CD8-positive, alpha-beta memory T cell (primary cell): ENCODE results near the gene SLC5A3. TPM values are rescaled to one million over a fixed set of nuclear protein-coding genes. Genes with fewer than 3 reads are reported as not detected.

Experiments
- CTCF ChIA-PET: fragments of 350-600 bp; sonication (Branson Sonifier 250); formaldehyde crosslinking; loops from one replicate; lab custom pipeline; 2021; ENCODE audit warnings: antibody characterized with exemption; lab: Charles Lee
- POLR2A ChIA-PET: fragments of 350-600 bp; sonication (Branson Sonifier 250); formaldehyde crosslinking; loops from one replicate; lab custom pipeline; 2021; ENCODE audit warnings: antibody characterized with exemption; lab: Charles Lee
- DNase-seq, 5 donors: peaks; one replicate each; pipeline versions ENCODE4 v3.0.0 to v3.0.0-alpha.2; 2020 to 2022; ENCODE audit warnings: mixed read lengths in 1 of 5
- H3K27ac ChIP-seq: one replicate; pipeline ENCODE4 v1.7.0; 2013; ENCODE audit warnings: low read depth, mild to moderate bottlenecking, low read length, moderate library complexity
- H3K27me3 ChIP-seq: 2 replicates; pipeline ENCODE4 v1.7.0; 2013; ENCODE audit warnings: low read length, mild to moderate bottlenecking; ENCODE audit not compliant: insufficient read depth, poor library complexity, severe bottlenecking
- H3K36me3 ChIP-seq: 2 replicates; pipeline ENCODE4 v1.7.0; 2013; ENCODE audit warnings: mild to moderate bottlenecking, low read length, moderate library complexity; ENCODE audit not compliant: insufficient read depth
- H3K4me1 ChIP-seq: 2 replicates; pipeline ENCODE4 v1.7.0; 2013; ENCODE audit warnings: mild to moderate bottlenecking, low read length, moderate library complexity; ENCODE audit not compliant: insufficient read depth
- H3K4me3 ChIP-seq: 2 replicates; pipeline ENCODE4 v1.7.0; 2013; ENCODE audit warnings: mild to moderate bottlenecking, low read length
- H3K9me3 ChIP-seq: 2 replicates; pipeline ENCODE4 v1.7.0; 2013; ENCODE audit warnings: mild to moderate bottlenecking, low read length
- H3K27ac Mint-ChIP-seq, 8 donors: one replicate each; pipeline ENCODE4 v1.8.0; 2020 to 2021; ENCODE audit warnings: mixed read lengths in 8 of 8, mild to moderate bottlenecking in 6 of 8, inconsistent platforms in 3 of 8, moderate library complexity in 3 of 8
- H3K27me3 Mint-ChIP-seq, 2 donors: one replicate each; pipeline ENCODE4 v1.8.0; 2020 to 2021; ENCODE audit warnings: mixed read lengths in 2 of 2, mild to moderate bottlenecking in 1 of 2, moderate library complexity in 1 of 2
- H3K36me3 Mint-ChIP-seq, 3 donors: one replicate each; pipeline ENCODE4 v1.8.0; 2020 to 2021; ENCODE audit warnings: mixed read lengths in 3 of 3, inconsistent platforms in 1 of 3, mild to moderate bottlenecking in 1 of 3
- H3K4me1 Mint-ChIP-seq, 3 donors: one replicate each; pipeline ENCODE4 v1.8.0; 2020 to 2021; ENCODE audit warnings: mixed read lengths in 3 of 3, inconsistent platforms in 1 of 3, mild to moderate bottlenecking in 1 of 3
- H3K4me3 Mint-ChIP-seq, 7 donors: one replicate each; pipeline ENCODE4 v1.8.0; 2020 to 2021; ENCODE audit warnings: mixed read lengths in 7 of 7, mild to moderate bottlenecking in 6 of 7, moderate library complexity in 4 of 7, inconsistent platforms in 2 of 7
- H3K9me3 Mint-ChIP-seq, 5 donors: one replicate each; pipeline ENCODE4 v1.8.0; 2020 to 2022; ENCODE audit warnings: mixed read lengths in 5 of 5, mild to moderate bottlenecking in 3 of 5, moderate library complexity in 2 of 5, inconsistent platforms in 1 of 5
- polyA plus RNA-seq: library from polyadenylated mRNA; unstranded; fragments of 300-500 nt; fragmentation: Illumina TruSeq; gene quantifications from one replicate; pipeline ENCODE4 v1.2.3, GENCODE V29; 2021
- total RNA-seq, 2 experiments: library from RNA; stranded (reverse); gene quantifications; one replicate each; pipeline ENCODE4 v1.2.3, GENCODE V29; 2021

The SLC5A3 gene
- total and polyA plus RNA-seq, 3 experiments from 2014 or later, result 1.4 to 23.8 (median 23.2) TPM

DNA sequence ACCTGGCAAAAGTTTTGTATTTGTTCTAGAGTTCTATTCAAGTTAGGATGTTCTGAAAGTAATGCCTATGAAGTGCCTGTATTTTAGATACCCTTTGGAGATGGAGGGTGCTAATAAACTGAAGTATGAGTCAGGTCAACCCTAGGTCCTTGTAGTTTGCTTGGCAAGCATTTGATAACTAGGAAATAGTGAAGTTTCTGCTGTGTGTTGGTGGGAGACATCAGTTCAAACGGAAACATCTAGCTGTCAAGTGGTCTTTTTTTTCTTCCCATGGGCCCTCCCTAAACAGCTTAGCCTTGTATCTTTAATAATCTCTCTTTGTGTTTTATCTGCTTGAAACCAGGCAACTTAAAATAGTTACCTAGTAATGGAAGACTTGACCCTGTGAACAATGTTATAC lies 4.5 kb downstream of the SLC5A3 start:
- H3K4me1 Mint-ChIP-seq, result peaks cover 0 to 88% (median 81%) of the 10 kb centered on the region in 3 donors
- Histone ChIP-seq H3K36me3 (no peaks in the 10 kb centered on the region), H3K27ac (no peak overlapping the region), H3K9me3 (no peaks in the 10 kb centered on the region), H3K27me3 (no peaks in the 10 kb centered on the region), H3K4me1 (peaks cover 81% of the 10 kb centered on the region), H3K4me3 (no peak overlapping the region)
- H3K27ac Mint-ChIP-seq, result peak overlapping the region in 6 of 8 donors; percentile 11 to 54 (median 28)
- POLR2A ChIA-PET, result no interaction called here
- CTCF ChIA-PET, result interaction anchor here (0.9 to 6.5 kb wide), 3 partner anchors 19 to 270 kb away, joined by 3 to 43 read pairs (median 3); no protein-coding TSS in a partner anchor
- H3K27me3 Mint-ChIP-seq, result peaks cover 0 to 3% of the 10 kb centered on the region in 2 donors
- DNase-seq, result no peak
- no peaks in the 10 kb centered on the region for H3K9me3 Mint-ChIP-seq
- peaks cover 0 to 53% (median 6%) of the 10 kb centered on the region in 3 donors for H3K36me3 Mint-ChIP-seq
- H3K4me3 Mint-ChIP-seq, result peak overlapping the region; percentile 4 to 74 (median 42)

DNA sequence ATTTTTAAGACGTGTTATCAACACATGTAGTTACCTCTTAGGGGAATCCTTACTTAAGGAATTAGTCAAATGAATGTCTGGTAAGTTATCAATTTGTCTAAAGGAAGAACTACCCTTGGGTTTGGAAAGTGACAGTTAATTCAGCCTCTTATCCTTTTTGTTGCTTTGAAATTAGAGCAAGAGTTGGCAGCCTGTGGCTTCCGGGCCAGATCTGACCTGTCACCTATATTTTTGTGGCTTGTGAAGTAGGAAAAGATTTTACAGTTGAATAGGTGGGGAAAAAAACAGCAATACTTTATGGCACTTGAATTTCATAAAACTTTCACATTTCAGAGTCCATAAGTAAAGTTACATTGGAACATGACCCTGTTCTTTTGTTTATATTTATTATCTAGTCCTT lies 5.5 kb downstream of the SLC5A3 start:
- ChIA-PET CTCF (interaction anchor here (0.8 to 6.5 kb wide), 2 partner anchors 155 to 269 kb away, joined by 3 to 43 read pairs; no protein-coding TSS in a partner anchor), POLR2A (no interaction called here)
- Histone ChIP-seq H3K27ac (no peak overlapping the region), H3K27me3 (no peaks in the 10 kb centered on the region), H3K9me3 (no peaks in the 10 kb centered on the region), H3K4me1 (peaks cover 91% of the 10 kb centered on the region), H3K36me3 (no peaks in the 10 kb centered on the region), H3K4me3 (no peak overlapping the region)
- Mint-ChIP-seq H3K9me3 (no peaks in the 10 kb centered on the region), H3K27me3 (peaks cover 0 to 3% of the 10 kb centered on the region in 2 donors), H3K4me3 (peak overlapping the region; percentile 18 to 74 (median 51)), H3K27ac (peak overlapping the region in 6 of 8 donors; percentile 14 to 74 (median 58)), H3K4me1 (peaks cover 0 to 98% (median 88%) of the 10 kb centered on the region in 3 donors), H3K36me3 (peaks cover 0 to 60% (median 10%) of the 10 kb centered on the region in 3 donors)
- peak in 2 of 5 donors; percentile 7 to 39 for DNase-seq

DNA sequence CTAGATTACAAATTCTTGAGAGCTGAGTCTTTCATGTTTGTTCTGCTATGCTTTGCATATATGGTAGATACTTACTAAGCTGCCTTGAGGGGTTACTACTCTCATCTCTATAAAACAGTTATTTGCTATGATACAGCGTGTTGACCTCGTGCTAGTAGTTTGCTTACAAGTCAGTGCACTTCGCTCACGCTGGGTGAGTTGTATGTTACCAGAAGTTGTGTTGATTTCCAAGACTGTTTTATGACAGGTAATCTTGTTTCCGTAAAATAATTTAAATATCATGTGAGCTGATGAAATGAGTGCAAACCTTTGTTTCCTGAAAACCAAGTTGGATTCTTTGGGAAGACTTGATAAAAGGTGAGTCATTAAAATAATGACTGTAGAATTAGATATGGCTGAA lies 7.3 kb downstream of the SLC5A3 start:
- CTCF ChIA-PET, result interaction anchor here (1.8 kb wide), 1 partner anchor 157 kb away, joined by 6 read pairs; no protein-coding TSS in a partner anchor
- peak overlapping the region in 2 of 7 donors; percentile 4 to 10 for H3K4me3 Mint-ChIP-seq

DNA sequence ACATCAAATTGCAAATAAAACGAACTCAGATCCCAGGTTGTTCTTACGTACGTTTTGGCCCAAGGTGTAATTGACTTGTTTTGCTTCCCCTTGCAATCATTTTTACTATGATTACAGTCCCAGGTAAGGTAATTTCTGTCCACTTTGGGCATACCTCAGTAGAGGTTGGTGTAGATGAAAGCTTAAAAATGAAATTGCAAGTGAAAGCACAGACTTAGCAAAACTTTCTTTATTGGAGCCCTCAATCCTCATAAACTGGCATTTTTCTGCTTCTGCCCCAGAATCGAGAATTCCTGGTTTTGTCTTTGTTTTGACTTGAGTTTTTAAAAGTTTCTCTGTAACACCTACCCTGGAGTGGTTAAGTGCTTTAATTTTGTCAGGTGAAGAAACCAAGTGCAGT lies 9.4 kb downstream of the SLC5A3 start:
- ChIA-PET CTCF (no interaction called here), POLR2A (no interaction called here)
- Histone ChIP-seq H3K27me3 (no peaks in the 10 kb centered on the region), H3K4me1 (peaks cover 86% of the 10 kb centered on the region), H3K9me3 (no peaks in the 10 kb centered on the region), H3K27ac (no peak overlapping the region), H3K4me3 (no peak overlapping the region), H3K36me3 (no peaks in the 10 kb centered on the region)
- Mint-ChIP-seq H3K9me3 (no peaks in the 10 kb centered on the region), H3K36me3 (peaks cover 0 to 48% (median 18%) of the 10 kb centered on the region in 3 donors), H3K4me3 (no peak overlapping the region), H3K27me3 (no peaks in the 10 kb centered on the region), H3K27ac (peak overlapping the region in 1 of 8 donors; percentile 19), H3K4me1 (peaks cover 0 to 76% (median 61%) of the 10 kb centered on the region in 3 donors)
- no peak for DNase-seq

More for the DNA sequence above, 7.3 kb downstream of the SLC5A3 start:
- Mint-ChIP-seq H3K27me3 (no peaks in the 10 kb centered on the region), H3K27ac (no peak overlapping the region), H3K4me1 (peaks cover 0 to 96% (median 81%) of the 10 kb centered on the region in 3 donors), H3K9me3 (no peaks in the 10 kb centered on the region), H3K36me3 (peaks cover 0 to 53% (median 16%) of the 10 kb centered on the region in 3 donors)
- Histone ChIP-seq H3K4me3 (no peak overlapping the region), H3K4me1 (peaks cover 86% of the 10 kb centered on the region), H3K36me3 (no peaks in the 10 kb centered on the region), H3K27ac (no peak overlapping the region), H3K27me3 (no peaks in the 10 kb centered on the region), H3K9me3 (no peaks in the 10 kb centered on the region)
- POLR2A ChIA-PET, result interaction anchor here (0.5 to 1.6 kb wide), 2 partner anchors 7 to 252 kb away, joined by 3 to 9 read pairs; partner anchors contain the start of genes MRPS6 and SLC5A3
- no peak for DNase-seq

DNA sequence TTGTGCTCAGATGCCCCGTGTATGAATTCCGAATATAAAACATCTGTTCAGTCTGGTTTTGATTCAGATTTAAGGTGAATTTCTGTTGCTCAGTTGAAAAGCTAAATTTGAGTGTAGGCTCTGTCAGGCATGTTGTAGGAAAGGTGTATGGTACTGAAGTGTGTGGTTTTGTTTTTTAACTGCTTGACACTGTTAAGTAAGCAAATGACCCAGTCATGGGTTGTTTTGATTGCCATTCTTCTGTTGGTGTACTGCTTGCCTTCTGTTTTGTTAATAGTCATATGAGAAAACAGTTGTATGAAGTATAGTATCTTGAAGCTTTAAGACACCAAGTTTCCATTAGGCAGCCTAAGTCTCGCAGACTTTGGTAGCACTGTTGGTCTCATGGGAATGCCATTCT lies 10.0 kb downstream of the SLC5A3 start:
- H3K9me3 ChIP-seq, result no peaks in the 10 kb centered on the region
- no peak overlapping the region for H3K4me3 ChIP-seq
- Mint-ChIP-seq H3K4me1 (peaks cover 0 to 70% (median 55%) of the 10 kb centered on the region in 3 donors), H3K36me3 (peaks cover 0 to 43% (median 18%) of the 10 kb centered on the region in 3 donors), H3K27ac (peak overlapping the region in 2 of 8 donors; percentile 2 to 14), H3K4me3 (peak overlapping the region in 1 of 7 donors; percentile 3), H3K9me3 (no peaks in the 10 kb centered on the region), H3K27me3 (no peaks in the 10 kb centered on the region)
- ChIA-PET POLR2A (no interaction called here), CTCF (no interaction called here)
- no peaks in the 10 kb centered on the region for H3K36me3 ChIP-seq
- H3K4me1 ChIP-seq, result peaks cover 86% of the 10 kb centered on the region
- DNase-seq, result no peak
- H3K27ac ChIP-seq, result no peak overlapping the region
- no peaks in the 10 kb centered on the region for H3K27me3 ChIP-seq

DNA sequence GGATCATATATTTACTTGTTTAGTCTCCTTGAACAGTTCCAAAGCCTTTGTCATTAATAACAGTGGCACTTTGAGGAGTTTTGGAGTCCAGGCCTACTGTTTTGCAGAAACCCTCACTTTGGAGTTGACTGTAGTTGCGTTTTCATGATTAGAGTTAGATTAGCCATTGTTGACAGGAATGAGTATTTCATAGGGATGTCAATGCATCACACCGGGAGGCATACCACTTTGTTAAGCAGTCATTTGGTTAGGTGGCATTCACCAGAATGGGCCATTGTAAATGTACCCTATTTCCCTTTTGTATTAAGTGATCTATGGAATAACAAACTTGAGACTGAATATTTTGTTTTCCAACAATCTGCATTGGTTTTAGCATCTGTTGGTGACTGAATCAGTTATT lies 11.8 kb downstream of the SLC5A3 start:
- Histone ChIP-seq H3K27ac (no peak overlapping the region), H3K27me3 (no peaks in the 10 kb centered on the region), H3K9me3 (no peaks in the 10 kb centered on the region), H3K36me3 (no peaks in the 10 kb centered on the region), H3K4me1 (peaks cover 76% of the 10 kb centered on the region), H3K4me3 (no peak overlapping the region)
- Mint-ChIP-seq H3K4me1 (peaks cover 13 to 64% (median 46%) of the 10 kb centered on the region in 3 donors), H3K9me3 (no peaks in the 10 kb centered on the region), H3K27ac (no peak overlapping the region), H3K4me3 (no peak overlapping the region), H3K36me3 (peaks cover 0 to 40% (median 15%) of the 10 kb centered on the region in 3 donors), H3K27me3 (no peaks in the 10 kb centered on the region)
- ChIA-PET CTCF (no interaction called here), POLR2A (no interaction called here)
- DNase-seq, result no peak

DNA sequence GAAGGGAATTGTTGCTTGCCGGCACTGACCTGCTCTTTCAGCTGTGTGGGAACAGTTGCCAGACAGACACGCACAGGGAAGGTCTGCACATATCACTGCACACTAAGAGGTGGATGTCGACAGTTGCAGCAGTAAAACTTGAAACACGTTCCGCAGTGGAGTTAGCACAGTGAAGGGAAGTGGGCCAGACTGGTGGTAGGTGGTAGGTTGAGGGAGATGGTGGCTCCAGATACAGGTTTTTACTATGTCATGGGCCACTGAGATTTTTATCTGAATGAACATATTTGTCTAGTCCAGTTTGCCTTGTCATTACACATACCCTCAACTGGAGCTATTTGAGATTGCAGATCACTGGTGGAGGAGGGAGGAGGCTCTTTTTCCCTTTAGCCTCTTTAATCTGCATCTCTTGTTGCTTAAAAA lies 13.5 kb downstream of the SLC5A3 start:
- Histone ChIP-seq H3K9me3 (no peaks in the 10 kb centered on the region), H3K27ac (no peak overlapping the region), H3K36me3 (no peaks in the 10 kb centered on the region), H3K27me3 (no peaks in the 10 kb centered on the region), H3K4me1 (peaks cover 76% of the 10 kb centered on the region), H3K4me3 (no peak overlapping the region)
- DNase-seq, result peak in 4 of 5 donors; percentile 1 to 57 (median 9)
- Mint-ChIP-seq H3K4me3 (no peak overlapping the region), H3K4me1 (peaks cover 30 to 64% (median 47%) of the 10 kb centered on the region in 3 donors), H3K27ac (no peak overlapping the region), H3K36me3 (peaks cover 0 to 26% (median 12%) of the 10 kb centered on the region in 3 donors), H3K27me3 (no peaks in the 10 kb centered on the region), H3K9me3 (no peaks in the 10 kb centered on the region)
- ChIA-PET CTCF (interaction anchor here (1.4 kb wide), 1 partner anchor 11 kb away, joined by 4 read pairs; no protein-coding TSS in a partner anchor), POLR2A (no interaction called here)

DNA sequence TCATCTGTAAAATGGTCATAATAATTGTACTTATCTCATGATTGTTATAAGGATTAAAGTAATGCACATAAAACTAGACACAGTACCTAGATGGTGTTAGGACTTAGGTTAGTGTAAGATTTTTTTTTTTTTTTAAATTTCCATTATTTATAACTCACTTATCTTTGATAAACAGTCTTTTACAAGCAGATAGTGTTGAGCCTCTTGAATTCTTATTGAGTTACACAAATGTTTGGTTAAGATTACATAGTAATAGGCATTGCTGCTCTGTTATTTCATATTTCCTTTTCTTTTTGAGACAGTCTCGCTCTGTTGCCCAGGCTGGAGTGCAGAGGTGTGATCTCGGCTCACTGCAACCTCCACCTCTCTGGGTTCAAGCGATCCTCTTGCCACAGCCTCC lies 15.4 kb downstream of the SLC5A3 start:
- Mint-ChIP-seq H3K4me3 (peak overlapping the region in 1 of 7 donors; percentile 43), H3K9me3 (no peaks in the 10 kb centered on the region), H3K27me3 (no peaks in the 10 kb centered on the region), H3K4me1 (peaks cover 45 to 59% (median 45%) of the 10 kb centered on the region in 3 donors), H3K27ac (peak overlapping the region in 2 of 8 donors; percentile 3 to 50), H3K36me3 (peaks cover 0 to 20% (median 8%) of the 10 kb centered on the region in 3 donors)
- peaks cover 67% of the 10 kb centered on the region for H3K4me1 ChIP-seq
- no peak overlapping the region for H3K27ac ChIP-seq
- ChIA-PET POLR2A (interaction anchor here (0.7 kb wide), 1 partner anchor 508 kb away, joined by 4 read pairs; no protein-coding TSS in a partner anchor), CTCF (interaction anchor here (2.4 kb wide), 1 partner anchor 165 kb away, joined by 6 read pairs; no protein-coding TSS in a partner anchor)
- no peaks in the 10 kb centered on the region for H3K27me3 ChIP-seq
- no peaks in the 10 kb centered on the region for H3K36me3 ChIP-seq
- H3K9me3 ChIP-seq, result no peaks in the 10 kb centered on the region
- no peak overlapping the region for H3K4me3 ChIP-seq
- no peak for DNase-seq
